ENCODE results near the gene GRIA1. TPM values are rescaled to one million over a fixed set of nuclear protein-coding genes. Genes with fewer than 3 reads are reported as not detected.

Gene GRIA1
- total and polyA plus RNA-seq, 10 of the 15 experiments (the other 5 are each of a cell fraction or from before 2014, with no cell fraction given): 0.04 to 0.18 (median 0.04) TPM; not detected in 7

DNA sequence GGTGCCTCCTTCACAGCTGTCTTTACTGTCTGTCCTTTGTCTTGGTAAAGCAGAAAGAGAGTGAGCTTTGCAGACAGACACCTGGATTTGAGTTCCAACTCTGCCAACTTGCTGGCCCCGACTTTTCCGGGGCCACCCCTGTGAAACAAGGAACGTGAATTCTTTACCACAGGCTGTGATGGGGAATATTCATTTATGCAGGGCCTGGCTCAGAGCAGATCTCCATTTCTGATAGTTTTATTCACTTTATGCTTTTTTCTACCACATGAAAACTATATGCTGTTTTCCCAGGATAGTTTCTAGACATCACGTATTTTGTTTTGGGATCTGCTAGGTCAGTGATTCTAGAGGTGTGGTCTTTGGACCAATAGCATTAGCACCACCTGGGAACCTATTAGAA is 211.8 kb downstream of the GRIA1 start:
- 43% methylated on average over 4 of the region's 4 CpGs for WGBS (ENCODE audit: insufficient coverage, insufficient replicate concordance, low lambda C conversion rate, missing lambda C conversion rate)
- no TSS peak for BruUV-seq (replicated peaks)
- Histone ChIP-seq H3K27me3 (replicated peaks in 1 of 2; ENCODE audit: control insufficient read depth in 2 of 2, insufficient read depth in 2 of 2, low read length in 1 of 2) (no peaks in the 10 kb centered on the region), H3K27ac (ENCODE audit: control insufficient read depth, insufficient read depth) (no peak overlapping the region), H4K20me1 (ENCODE audit: control insufficient read depth, insufficient read depth) (no peaks in the 10 kb centered on the region), H3K9ac (ENCODE audit: control insufficient read depth, insufficient read depth, low read length) (no peak overlapping the region), H3K79me2 (ENCODE audit: control insufficient read depth, insufficient read depth, low read length) (no peaks in the 10 kb centered on the region), H3K9me3 (replicated peaks; ENCODE audit: control insufficient read depth, insufficient read depth, low read length) (no peaks in the 10 kb centered on the region), H2AFZ (ENCODE audit: control insufficient read depth, low read depth, low read length) (no peak overlapping the region), H3K4me2 (ENCODE audit: control insufficient read depth, insufficient read depth) (no peak overlapping the region), H3K4me3 (no peak overlapping the region), H3K36me3 (ENCODE audit: control insufficient read depth in 2 of 2, insufficient read depth in 2 of 2, low read length in 1 of 2) (no peaks in the 10 kb centered on the region), H3K4me1 (ENCODE audit: control insufficient read depth, insufficient read depth, low read length) (no peaks in the 10 kb centered on the region)
- DNase-seq (ENCODE audit: low read depth, low spot score) (no peak), FAIRE-seq (no peak), ATAC-seq (no peak)
- in situ Hi-C loops (cut with MboI) (no loop called here), intact Hi-C loops (cut with micrococcal nuclease; ENCODE audit: unreplicated experiment) (no loop called here)
- ChIA-PET CTCF (no interaction called here), POLR2A (no interaction called here), SMC1A (ENCODE audit: uncharacterized antibody, unreplicated experiment) (no interaction called here), RAD21 (ENCODE audit: unreplicated experiment) (no interaction called here)
- TF ChIP-seq MEF2A (IDR thresholded peaks at IDR 0.05; ENCODE audit: insufficient read depth, low read depth, low read length) (no peak), LARP7 (IDR thresholded peaks at IDR 0.05) (no peak), ZNF207 (IDR thresholded peaks at IDR 0.05; ENCODE audit: borderline replicate concordance) (no peak), YBX1 (IDR thresholded peaks at IDR 0.05) (no peak), SP1 (IDR thresholded peaks at IDR 0.05; ENCODE audit: low read depth, low read length) (no peak), SUPT20H (IDR thresholded peaks at IDR 0.05; ENCODE audit: borderline replicate concordance, control insufficient read depth, low read depth, low read length) (no peak), SREBF2 (IDR thresholded peaks at IDR 0.05; ENCODE audit: low read length) (no peak), PML (IDR thresholded peaks at IDR 0.05; ENCODE audit: low read length) (no peak), POLR2A (IDR thresholded peaks at IDR 0.05; ENCODE audit: low read depth, low read length) (no peak), POU2F2 (IDR thresholded peaks at IDR 0.05; ENCODE audit: borderline replicate concordance, low read depth, low read length) (no peak), ZZZ3 (IDR thresholded peaks at IDR 0.05; ENCODE audit: control insufficient read depth, insufficient read length, low read depth) (no peak), EP300 (IDR thresholded peaks at IDR 0.05; ENCODE audit: borderline replicate concordance in 1 of 2, control insufficient read depth in 1 of 2, low read depth in 2 of 2, low read length in 2 of 2) (no peak), IRF4 (IDR thresholded peaks at IDR 0.05; ENCODE audit: low read depth, low read length) (no peak)
- TF ChIP-seq, protein P1, sequence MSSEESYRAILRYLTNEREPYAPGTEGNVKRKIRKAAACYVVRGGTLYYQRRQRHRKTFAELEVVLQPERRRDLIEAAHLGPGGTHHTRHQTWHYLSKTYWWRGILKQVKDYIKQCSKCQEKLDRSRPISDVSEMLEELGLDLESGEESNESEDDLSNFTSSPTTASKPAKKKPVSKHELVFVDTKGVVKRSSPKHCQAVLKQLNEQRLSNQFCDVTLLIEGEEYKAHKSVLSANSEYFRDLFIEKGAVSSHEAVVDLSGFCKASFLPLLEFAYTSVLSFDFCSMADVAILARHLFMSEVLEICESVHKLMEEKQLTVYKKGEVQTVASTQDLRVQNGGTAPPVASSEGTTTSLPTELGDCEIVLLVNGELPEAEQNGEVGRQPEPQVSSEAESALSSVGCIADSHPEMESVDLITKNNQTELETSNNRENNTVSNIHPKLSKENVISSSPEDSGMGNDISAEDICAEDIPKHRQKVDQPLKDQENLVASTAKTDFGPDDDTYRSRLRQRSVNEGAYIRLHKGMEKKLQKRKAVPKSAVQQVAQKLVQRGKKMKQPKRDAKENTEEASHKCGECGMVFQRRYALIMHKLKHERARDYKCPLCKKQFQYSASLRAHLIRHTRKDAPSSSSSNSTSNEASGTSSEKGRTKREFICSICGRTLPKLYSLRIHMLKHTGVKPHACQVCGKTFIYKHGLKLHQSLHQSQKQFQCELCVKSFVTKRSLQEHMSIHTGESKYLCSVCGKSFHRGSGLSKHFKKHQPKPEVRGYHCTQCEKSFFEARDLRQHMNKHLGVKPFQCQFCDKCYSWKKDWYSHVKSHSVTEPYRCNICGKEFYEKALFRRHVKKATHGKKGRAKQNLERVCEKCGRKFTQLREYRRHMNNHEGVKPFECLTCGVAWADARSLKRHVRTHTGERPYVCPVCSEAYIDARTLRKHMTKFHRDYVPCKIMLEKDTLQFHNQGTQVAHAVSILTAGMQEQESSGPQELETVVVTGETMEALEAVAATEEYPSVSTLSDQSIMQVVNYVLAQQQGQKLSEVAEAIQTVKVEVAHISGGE (CRISPR knock-in tag; IDR thresholded peaks at IDR 0.05): no peak
- TF ChIP-seq, protein P2, sequence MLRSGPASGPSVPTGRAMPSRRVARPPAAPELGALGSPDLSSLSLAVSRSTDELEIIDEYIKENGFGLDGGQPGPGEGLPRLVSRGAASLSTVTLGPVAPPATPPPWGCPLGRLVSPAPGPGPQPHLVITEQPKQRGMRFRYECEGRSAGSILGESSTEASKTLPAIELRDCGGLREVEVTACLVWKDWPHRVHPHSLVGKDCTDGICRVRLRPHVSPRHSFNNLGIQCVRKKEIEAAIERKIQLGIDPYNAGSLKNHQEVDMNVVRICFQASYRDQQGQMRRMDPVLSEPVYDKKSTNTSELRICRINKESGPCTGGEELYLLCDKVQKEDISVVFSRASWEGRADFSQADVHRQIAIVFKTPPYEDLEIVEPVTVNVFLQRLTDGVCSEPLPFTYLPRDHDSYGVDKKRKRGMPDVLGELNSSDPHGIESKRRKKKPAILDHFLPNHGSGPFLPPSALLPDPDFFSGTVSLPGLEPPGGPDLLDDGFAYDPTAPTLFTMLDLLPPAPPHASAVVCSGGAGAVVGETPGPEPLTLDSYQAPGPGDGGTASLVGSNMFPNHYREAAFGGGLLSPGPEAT (IDR thresholded peaks at IDR 0.05; ENCODE audit: low read depth): no peak
- TF ChIP-seq, protein P3, sequence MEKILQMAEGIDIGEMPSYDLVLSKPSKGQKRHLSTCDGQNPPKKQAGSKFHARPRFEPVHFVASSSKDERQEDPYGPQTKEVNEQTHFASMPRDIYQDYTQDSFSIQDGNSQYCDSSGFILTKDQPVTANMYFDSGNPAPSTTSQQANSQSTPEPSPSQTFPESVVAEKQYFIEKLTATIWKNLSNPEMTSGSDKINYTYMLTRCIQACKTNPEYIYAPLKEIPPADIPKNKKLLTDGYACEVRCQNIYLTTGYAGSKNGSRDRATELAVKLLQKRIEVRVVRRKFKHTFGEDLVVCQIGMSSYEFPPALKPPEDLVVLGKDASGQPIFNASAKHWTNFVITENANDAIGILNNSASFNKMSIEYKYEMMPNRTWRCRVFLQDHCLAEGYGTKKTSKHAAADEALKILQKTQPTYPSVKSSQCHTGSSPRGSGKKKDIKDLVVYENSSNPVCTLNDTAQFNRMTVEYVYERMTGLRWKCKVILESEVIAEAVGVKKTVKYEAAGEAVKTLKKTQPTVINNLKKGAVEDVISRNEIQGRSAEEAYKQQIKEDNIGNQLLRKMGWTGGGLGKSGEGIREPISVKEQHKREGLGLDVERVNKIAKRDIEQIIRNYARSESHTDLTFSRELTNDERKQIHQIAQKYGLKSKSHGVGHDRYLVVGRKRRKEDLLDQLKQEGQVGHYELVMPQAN (conservative IDR thresholded peaks at IDR 0.05): no peak
- TF ChIP-seq, protein P4, sequence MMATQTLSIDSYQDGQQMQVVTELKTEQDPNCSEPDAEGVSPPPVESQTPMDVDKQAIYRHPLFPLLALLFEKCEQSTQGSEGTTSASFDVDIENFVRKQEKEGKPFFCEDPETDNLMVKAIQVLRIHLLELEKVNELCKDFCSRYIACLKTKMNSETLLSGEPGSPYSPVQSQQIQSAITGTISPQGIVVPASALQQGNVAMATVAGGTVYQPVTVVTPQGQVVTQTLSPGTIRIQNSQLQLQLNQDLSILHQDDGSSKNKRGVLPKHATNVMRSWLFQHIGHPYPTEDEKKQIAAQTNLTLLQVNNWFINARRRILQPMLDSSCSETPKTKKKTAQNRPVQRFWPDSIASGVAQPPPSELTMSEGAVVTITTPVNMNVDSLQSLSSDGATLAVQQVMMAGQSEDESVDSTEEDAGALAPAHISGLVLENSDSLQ (IDR thresholded peaks at IDR 0.05): no peak

Data from GM12878 (cell line).